Measurements from ENCODE around the gene CFAP99.
"Not testable (repeated sequence)": the region's sequence is repeated elsewhere in the genome, so short reads cannot be mapped to it uniquely, and the experiment has no call there.

The CFAP99 gene

GRCh38 chr4:2418650-2419571, at the start of gene CFAP99:
Gene CFAP99 (plus strand): TSS chr4:2418955.
- peak; percentile 91 for DNase-seq (ENCODE audit: low read depth)

GRCh38 chr4:2370597-2371320, 48.0 kb upstream of the CFAP99 start:
- DNase-seq (ENCODE audit: low read depth), result no peak

- DNase-seq (ENCODE audit: low read depth), result no peak
Observed at GRCh38 chr4:2371765-2372487, 46.8 kb upstream of the CFAP99 start.

GRCh38 chr4:2372488-2373030, 46.2 kb upstream of the CFAP99 start:
- no peak for DNase-seq (ENCODE audit: low read depth)

- no peak for DNase-seq (ENCODE audit: low read depth)
Observed at GRCh38 chr4:2373532-2373931, 45.2 kb upstream of the CFAP99 start.

- DNase-seq (ENCODE audit: low read depth), result no peak
Observed at GRCh38 chr4:2375427-2375826, 43.3 kb upstream of the CFAP99 start.

- no peak for DNase-seq (ENCODE audit: low read depth)
Observed at GRCh38 chr4:2377241-2377640, 41.5 kb upstream of the CFAP99 start.

GRCh38 chr4:2378401-2378800, 40.4 kb upstream of the CFAP99 start:
- DNase-seq (ENCODE audit: low read depth), result no peak

- no peak for DNase-seq (ENCODE audit: low read depth)
Observed at GRCh38 chr4:2378898-2379297, 39.9 kb upstream of the CFAP99 start.

GRCh38 chr4:2380589-2380988, 38.2 kb upstream of the CFAP99 start:
- not testable (repeated sequence) for DNase-seq (ENCODE audit: low read depth)

GRCh38 chr4:2382769-2383202, 36.0 kb upstream of the CFAP99 start:
- DNase-seq (ENCODE audit: low read depth), result not testable (repeated sequence)

GRCh38 chr4:2383220-2383631, 35.5 kb upstream of the CFAP99 start:
- not testable (repeated sequence) for DNase-seq (ENCODE audit: low read depth)

GRCh38 chr4:2383760-2384159, 35.0 kb upstream of the CFAP99 start:
- DNase-seq (ENCODE audit: low read depth), result no peak

- DNase-seq (ENCODE audit: low read depth), result no peak
Observed at GRCh38 chr4:2384245-2384644, 34.5 kb upstream of the CFAP99 start.

- no peak for DNase-seq (ENCODE audit: low read depth)
Observed at GRCh38 chr4:2385516-2385915, 33.2 kb upstream of the CFAP99 start.

GRCh38 chr4:2386717-2387116, 32.0 kb upstream of the CFAP99 start:
- no peak for DNase-seq (ENCODE audit: low read depth)

GRCh38 chr4:2387218-2387617, 31.5 kb upstream of the CFAP99 start:
- DNase-seq (ENCODE audit: low read depth), result no peak

- DNase-seq (ENCODE audit: low read depth), result no peak
Observed at GRCh38 chr4:2387829-2388228, 30.9 kb upstream of the CFAP99 start.

- peak; percentile 29 for DNase-seq (ENCODE audit: low read depth)
Observed at GRCh38 chr4:2388429-2389182, 30.1 kb upstream of the CFAP99 start.

GRCh38 chr4:2389691-2390090, 29.1 kb upstream of the CFAP99 start:
- DNase-seq (ENCODE audit: low read depth), result no peak

GRCh38 chr4:2390146-2390545, 28.6 kb upstream of the CFAP99 start:
- peak; percentile 9 for DNase-seq (ENCODE audit: low read depth)
